ENCODE data around the gene TMPRSS13. TPM values are rescaled to one million over a fixed set of nuclear protein-coding genes. Genes with fewer than 3 reads are reported as not detected.
A peak's percentile ranks its signal among the peaks of the same experiment; 100 is the strongest.

TMPRSS13 gene
- total RNA-seq, 1 experiment from 2014 or later = 0.50 TPM

DNA sequence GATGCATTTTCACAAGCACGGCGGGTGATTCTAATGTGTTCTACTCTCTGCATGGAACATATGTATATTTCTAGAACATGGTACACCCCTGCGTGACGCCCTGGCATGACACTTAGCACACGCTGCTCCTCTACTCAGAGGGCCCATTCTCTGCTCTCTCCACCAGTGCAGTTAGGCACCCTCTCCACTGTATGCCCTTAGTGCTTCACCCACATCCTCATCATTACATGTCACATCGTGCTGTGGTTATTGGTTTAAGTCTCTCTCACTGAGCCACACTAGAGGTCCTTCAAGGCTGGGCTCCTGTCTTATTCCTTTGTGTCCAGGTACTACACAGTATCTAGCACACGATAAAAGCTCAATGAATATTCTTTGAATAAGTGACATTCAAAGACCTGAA lies 16.7 kb downstream of the TMPRSS13 start:
- Histone ChIP-seq H3K18ac (ENCODE audit: insufficient read length, low read depth, low read length) (no peak overlapping the region), H4K91ac (ENCODE audit: insufficient read length, low read depth, low read length) (no peak overlapping the region), H2BK20ac (ENCODE audit: low read depth, low read length, poor library complexity, severe bottlenecking) (no peak overlapping the region), H2BK15ac (ENCODE audit: low read depth, low read length) (no peak overlapping the region), H3K9ac (ENCODE audit: extremely low read depth, insufficient read length, low read length) (no peak overlapping the region), H3T11ph (ENCODE audit: low read length) (no peak overlapping the region), H3K14ac (ENCODE audit: insufficient read depth, low read length) (no peak overlapping the region), H2BK5ac (ENCODE audit: insufficient read length, low read length) (no peak overlapping the region), H4K5ac (ENCODE audit: insufficient read length, low read depth, low read length) (no peak overlapping the region), H2AFZ (ENCODE audit: low read length) (no peak overlapping the region), H3K9me3 (ENCODE audit: control insufficient read depth, low read depth, low read length) (no peaks in the 10 kb centered on the region), H4K8ac (replicated peaks; ENCODE audit: insufficient read length, low read depth, low read length) (no peak overlapping the region), H2AK5ac (ENCODE audit: insufficient read length, low read length) (no peak overlapping the region), H3K23ac (ENCODE audit: insufficient read length, low read depth, low read length) (no peak overlapping the region), H3K56ac (ENCODE audit: insufficient read length, low read depth, low read length) (no peak overlapping the region), H4K20me1 (ENCODE audit: control insufficient read depth, insufficient read depth, insufficient read length) (no peaks in the 10 kb centered on the region), H3K4me1 (ENCODE audit: insufficient read depth, low read length) (no peaks in the 10 kb centered on the region), H3K79me2 (ENCODE audit: insufficient read depth, low read length) (no peaks in the 10 kb centered on the region), H3K23me2 (ENCODE audit: insufficient read length, low read depth, low read length, poor library complexity, severe bottlenecking) (no peaks in the 10 kb centered on the region), H3K4me2 (ENCODE audit: insufficient read depth, insufficient read length, low read length) (no peak overlapping the region), H3K27ac (ENCODE audit: insufficient read length, low read depth, low read length) (no peak overlapping the region), H3K27me3 (ENCODE audit: insufficient read depth, low read length) (no peaks in the 10 kb centered on the region), H3K4ac (ENCODE audit: low read depth, low read length) (no peak overlapping the region), H2BK12ac (ENCODE audit: insufficient read length, low read depth, low read length) (no peak overlapping the region), H3K79me1 (ENCODE audit: insufficient read depth, low read depth, low read length, poor library complexity, severe bottlenecking) (no peaks in the 10 kb centered on the region), H2BK120ac (ENCODE audit: low read depth, low read length, poor library complexity, severe bottlenecking) (no peak overlapping the region)
- Mint-ChIP-seq H3K4me1 (peaks cover 4 to 18% of the 10 kb centered on the region in 2 experiments), H3K9me3 (no peaks in the 10 kb centered on the region), H3K36me3 (ENCODE audit: insufficient read depth in 1 of 3, low read depth in 3 of 3) (no peaks in the 10 kb centered on the region; a peak in 1 of 7 replicates), H3K27ac (peak overlapping the region in 1 of 3 experiments; percentile 30; a peak in 1 of 7 replicates), H3K4me3 (no peak overlapping the region), H3K27me3 (ENCODE audit: low read depth) (peaks cover 18% of the 10 kb centered on the region)
- DNase-seq = peak; percentile 13
- WGBS (ENCODE audit: extremely low coverage, insufficient read length, low lambda C conversion rate) = no CpG with 5 or more reads among the region's 7 CpGs
- TF ChIP-seq, protein P1, sequence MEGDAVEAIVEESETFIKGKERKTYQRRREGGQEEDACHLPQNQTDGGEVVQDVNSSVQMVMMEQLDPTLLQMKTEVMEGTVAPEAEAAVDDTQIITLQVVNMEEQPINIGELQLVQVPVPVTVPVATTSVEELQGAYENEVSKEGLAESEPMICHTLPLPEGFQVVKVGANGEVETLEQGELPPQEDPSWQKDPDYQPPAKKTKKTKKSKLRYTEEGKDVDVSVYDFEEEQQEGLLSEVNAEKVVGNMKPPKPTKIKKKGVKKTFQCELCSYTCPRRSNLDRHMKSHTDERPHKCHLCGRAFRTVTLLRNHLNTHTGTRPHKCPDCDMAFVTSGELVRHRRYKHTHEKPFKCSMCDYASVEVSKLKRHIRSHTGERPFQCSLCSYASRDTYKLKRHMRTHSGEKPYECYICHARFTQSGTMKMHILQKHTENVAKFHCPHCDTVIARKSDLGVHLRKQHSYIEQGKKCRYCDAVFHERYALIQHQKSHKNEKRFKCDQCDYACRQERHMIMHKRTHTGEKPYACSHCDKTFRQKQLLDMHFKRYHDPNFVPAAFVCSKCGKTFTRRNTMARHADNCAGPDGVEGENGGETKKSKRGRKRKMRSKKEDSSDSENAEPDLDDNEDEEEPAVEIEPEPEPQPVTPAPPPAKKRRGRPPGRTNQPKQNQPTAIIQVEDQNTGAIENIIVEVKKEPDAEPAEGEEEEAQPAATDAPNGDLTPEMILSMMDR (conservative IDR thresholded peaks at IDR 0.05) = no peak
